ENCODE data around the gene FBXO28. TPM values are rescaled to one million over a fixed set of nuclear protein-coding genes. Genes with fewer than 3 reads are reported as not detected.
A peak's percentile ranks its signal among the peaks of the same experiment; 100 is the strongest.

The FBXO28 gene
- total RNA-seq, 1 donor from 2014 or later: 52.1 TPM

DNA sequence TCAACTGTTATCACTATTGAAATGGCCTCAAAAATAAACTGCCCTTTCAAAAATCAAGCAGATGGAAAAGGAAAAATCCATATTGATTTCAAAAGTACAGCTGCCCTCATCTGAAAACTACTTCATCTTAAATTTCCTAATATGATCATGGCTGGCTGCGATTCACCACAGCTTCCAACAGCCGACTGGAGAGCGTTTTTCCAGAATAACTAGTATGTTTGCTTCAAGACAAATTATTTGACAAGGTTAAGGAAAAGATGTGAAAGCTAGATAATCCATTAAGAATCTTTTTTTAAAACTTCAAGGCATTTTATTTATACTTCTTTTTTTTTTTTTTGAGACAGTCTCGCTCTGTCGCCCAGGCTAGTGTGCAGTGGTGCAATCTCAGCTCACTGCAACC lies 65.0 kb downstream of the FBXO28 start:
- Mint-ChIP-seq H3K4me3 (no peak overlapping the region), H3K9me3 (no peaks in the 10 kb centered on the region), H3K36me3 (no peaks in the 10 kb centered on the region), H3K4me1 (peaks cover 17% of the 10 kb centered on the region), H3K27ac (no peak overlapping the region), H3K27me3 (ENCODE audit: insufficient read depth, low read depth) (peaks cover 4% of the 10 kb centered on the region)
- Histone ChIP-seq H3K79me2 (ENCODE audit: low read depth) (peaks cover 5% of the 10 kb centered on the region), H3K9ac (no peak overlapping the region), H3K9me3 (ENCODE audit: low read depth) (no peaks in the 10 kb centered on the region), H4K20me1 (ENCODE audit: low read depth) (no peaks in the 10 kb centered on the region), H3K4me3 (no peak overlapping the region), H3F3A (ENCODE audit: low read depth) (peaks cover 19% of the 10 kb centered on the region), H2AFZ (replicated peaks) (no peak overlapping the region), H3K27me3 (peaks cover 10% of the 10 kb centered on the region), H3K27ac (no peak overlapping the region), H3K36me3 (no peaks in the 10 kb centered on the region), H3K4me1 (peaks cover 6% of the 10 kb centered on the region), H3K4me2 (no peak overlapping the region)
- DNase-seq (ENCODE audit: low spot score): no peak
- TF ChIP-seq EZH2 (IDR thresholded peaks at IDR 0.05) (no peak), EZH2phosphoT487 (IDR thresholded peaks at IDR 0.05) (no peak)
- TF ChIP-seq, protein P1, sequence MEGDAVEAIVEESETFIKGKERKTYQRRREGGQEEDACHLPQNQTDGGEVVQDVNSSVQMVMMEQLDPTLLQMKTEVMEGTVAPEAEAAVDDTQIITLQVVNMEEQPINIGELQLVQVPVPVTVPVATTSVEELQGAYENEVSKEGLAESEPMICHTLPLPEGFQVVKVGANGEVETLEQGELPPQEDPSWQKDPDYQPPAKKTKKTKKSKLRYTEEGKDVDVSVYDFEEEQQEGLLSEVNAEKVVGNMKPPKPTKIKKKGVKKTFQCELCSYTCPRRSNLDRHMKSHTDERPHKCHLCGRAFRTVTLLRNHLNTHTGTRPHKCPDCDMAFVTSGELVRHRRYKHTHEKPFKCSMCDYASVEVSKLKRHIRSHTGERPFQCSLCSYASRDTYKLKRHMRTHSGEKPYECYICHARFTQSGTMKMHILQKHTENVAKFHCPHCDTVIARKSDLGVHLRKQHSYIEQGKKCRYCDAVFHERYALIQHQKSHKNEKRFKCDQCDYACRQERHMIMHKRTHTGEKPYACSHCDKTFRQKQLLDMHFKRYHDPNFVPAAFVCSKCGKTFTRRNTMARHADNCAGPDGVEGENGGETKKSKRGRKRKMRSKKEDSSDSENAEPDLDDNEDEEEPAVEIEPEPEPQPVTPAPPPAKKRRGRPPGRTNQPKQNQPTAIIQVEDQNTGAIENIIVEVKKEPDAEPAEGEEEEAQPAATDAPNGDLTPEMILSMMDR (IDR thresholded peaks at IDR 0.05): no peak

DNA sequence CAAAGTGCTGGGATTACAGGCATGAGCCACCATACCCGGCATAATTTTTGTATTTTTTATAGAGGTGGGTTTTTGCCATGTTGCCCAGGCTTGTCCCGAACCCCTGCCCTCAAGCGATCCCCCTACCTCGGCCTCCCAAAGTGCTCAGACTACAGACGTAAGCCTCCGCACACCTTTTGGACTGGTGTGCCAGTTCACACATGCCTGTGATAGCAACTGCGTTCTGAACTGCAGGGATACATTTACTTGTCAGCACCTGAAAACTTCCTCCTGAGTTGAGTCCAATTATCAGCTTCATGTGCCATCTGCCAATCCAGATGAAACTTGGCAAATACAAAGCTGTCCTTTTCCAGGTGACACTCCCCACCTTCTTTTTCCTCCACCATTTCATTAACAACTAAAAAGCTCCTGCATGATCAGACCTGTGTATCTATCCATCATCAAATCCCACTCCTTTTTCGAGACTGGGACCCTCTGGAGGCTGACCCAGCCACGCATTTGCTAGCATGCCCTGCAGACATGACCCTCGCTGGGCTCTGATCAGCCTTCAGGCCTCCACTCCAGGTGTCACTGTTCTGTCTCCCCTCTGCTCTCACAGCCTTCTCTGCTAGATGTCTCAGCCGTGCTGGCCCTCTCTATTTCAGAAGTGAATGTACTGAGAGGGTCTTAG lies 67.0 kb downstream of the FBXO28 start:
- Histone ChIP-seq H4K20me1 (ENCODE audit: low read depth) (no peaks in the 10 kb centered on the region), H3K79me2 (ENCODE audit: low read depth) (peaks cover 25% of the 10 kb centered on the region), H3K4me2 (no peak overlapping the region), H3K4me1 (peaks cover 6% of the 10 kb centered on the region), H3K4me3 (no peak overlapping the region), H3K27me3 (no peaks in the 10 kb centered on the region), H3K9me3 (ENCODE audit: low read depth) (no peaks in the 10 kb centered on the region), H3K36me3 (no peaks in the 10 kb centered on the region), H3K27ac (no peak overlapping the region), H3K9ac (no peak overlapping the region), H3F3A (ENCODE audit: low read depth) (peaks cover 21% of the 10 kb centered on the region), H2AFZ (replicated peaks) (no peak overlapping the region)
- Mint-ChIP-seq H3K27me3 (ENCODE audit: insufficient read depth, low read depth) (peaks cover 8% of the 10 kb centered on the region), H3K4me3 (no peak overlapping the region), H3K9me3 (peaks cover 3% of the 10 kb centered on the region), H3K4me1 (peaks cover 22% of the 10 kb centered on the region), H3K36me3 (peaks cover 12% of the 10 kb centered on the region), H3K27ac (no peak overlapping the region)
- TF ChIP-seq, protein P1 (IDR thresholded peaks at IDR 0.05): no peak
- no peak for TF ChIP-seq EZH2 (IDR thresholded peaks at IDR 0.05)
- no peak for DNase-seq (ENCODE audit: low spot score)

DNA sequence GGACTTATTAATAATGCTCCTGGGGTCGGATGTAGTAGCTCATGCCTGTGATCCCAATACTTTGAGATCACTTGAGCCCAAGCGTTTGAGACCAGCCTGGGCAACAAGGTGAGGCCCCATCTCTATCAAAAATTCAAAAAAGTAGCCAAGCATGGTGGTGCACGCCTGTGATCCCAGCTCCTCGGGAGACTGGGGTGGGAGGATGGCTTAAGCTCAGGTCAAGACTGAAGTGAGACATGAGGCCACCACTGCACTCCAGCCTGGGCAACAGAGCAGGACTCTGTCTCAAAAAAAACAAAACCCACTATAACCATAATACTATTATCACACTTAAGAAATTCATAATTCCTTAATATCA lies 67.5 kb downstream of the FBXO28 start:
- no peak overlapping the region for H3K9ac ChIP-seq
- H4K20me1 ChIP-seq (ENCODE audit: low read depth): no peaks in the 10 kb centered on the region
- H2AFZ ChIP-seq (replicated peaks): no peak overlapping the region
- Mint-ChIP-seq H3K27ac (no peak overlapping the region), H3K36me3 (peaks cover 14% of the 10 kb centered on the region), H3K4me3 (peak overlapping the region; percentile 80), H3K9me3 (peaks cover 3% of the 10 kb centered on the region), H3K4me1 (peaks cover 20% of the 10 kb centered on the region), H3K27me3 (ENCODE audit: insufficient read depth, low read depth) (peaks cover 8% of the 10 kb centered on the region)
- no peaks in the 10 kb centered on the region for H3K9me3 ChIP-seq (ENCODE audit: low read depth)
- H3K79me2 ChIP-seq (ENCODE audit: low read depth): peaks cover 30% of the 10 kb centered on the region
- no peak overlapping the region for H3K4me3 ChIP-seq
- H3F3A ChIP-seq (ENCODE audit: low read depth): peaks cover 21% of the 10 kb centered on the region
- TF ChIP-seq EZH2 (IDR thresholded peaks at IDR 0.05) (no peak), EZH2phosphoT487 (IDR thresholded peaks at IDR 0.05) (no peak)
- TF ChIP-seq, protein P1 (IDR thresholded peaks at IDR 0.05): no peak
- H3K27me3 ChIP-seq: no peaks in the 10 kb centered on the region
- H3K36me3 ChIP-seq: no peaks in the 10 kb centered on the region
- H3K4me1 ChIP-seq: peaks cover 6% of the 10 kb centered on the region
- H3K27ac ChIP-seq: no peak overlapping the region
- no peak for DNase-seq (ENCODE audit: low spot score)
- no peak overlapping the region for H3K4me2 ChIP-seq
